Thyroid gland (tissue), 4 donors: ENCODE data around the gene RAB11FIP3. TPM values are rescaled to one million over a fixed set of nuclear protein-coding genes. Genes with fewer than 3 reads are reported as not detected.

Experiments used
- DNase-seq, 2 donors: peaks; one replicate each; pipeline ENCODE4 v3.0.0-alpha.2; 2019
- H3K27ac ChIP-seq, 3 donors: fragments of 200-600 bp; sonication (generic); 1 replicate in 2 of 3; 2 replicates in 1 of 3; pipeline ENCODE4 v1.5.1; 2016 to 2019; ENCODE audit warnings: mild to moderate bottlenecking in 1 of 3, moderate library complexity in 1 of 3
- H3K27me3 ChIP-seq: fragments of 200-600 bp; sonication (generic); one replicate; pipeline ENCODE4 v1.5.1; 2019
- H3K36me3 ChIP-seq, 2 donors: fragments of 200-600 bp; sonication (generic); one replicate each; pipeline ENCODE4 v1.5.1; 2016 to 2019
- H3K4me1 ChIP-seq, 2 donors: fragments of 200-600 bp; sonication (generic); one replicate each; pipeline ENCODE4 v1.5.1; 2017 to 2019
- H3K4me3 ChIP-seq, 3 donors: fragments of 200-600 bp; sonication (generic); replicated peaks in 1 of 3; 1 replicate in 2 of 3; 2 replicates in 1 of 3; pipeline ENCODE4 v1.5.1; 2016; ENCODE audit warnings: mild to moderate bottlenecking in 1 of 3
- H3K9me3 ChIP-seq: fragments of 200-600 bp; sonication (generic); one replicate; pipeline ENCODE4 v1.5.1; 2017
- POLR2A ChIP-seq, 2 donors: fragments of 450-650 bp; IDR thresholded peaks; one replicate each; pipeline ENCODE4 v1.6.1; 2017; ENCODE audit warnings: antibody characterized with exemption in 2 of 2, mild to moderate bottlenecking in 2 of 2, moderate library complexity in 1 of 2
- WGBS, 2 donors: methylation state at CpG; one replicate each; pipeline ENCODE4 v1.1.5; 2017; 5-methylcytosine and 5-hydroxymethylcytosine counted together
- intact Hi-C: fragments of 100-400 bp; cut with DNase I; formaldehyde crosslinking; loops from one replicate; pipeline ENCODE4 v1.15.1; 2023
- total RNA-seq, 4 donors: library from RNA; depleted of rRNA; stranded (reverse); fragments of >200 nt; gene quantifications; one replicate each; pipeline ENCODE4 v1.2.3, GENCODE V29; 2016
- TF ChIP-seq, protein P1 (sequence below), 6 experiments: fragments of 200-600 bp in 3 of 6; fragments of 450-650 bp in 3 of 6; sonication (generic) in 3 of 6; IDR thresholded peaks; one replicate each; pipeline ENCODE4 v1.5.1; 2016 to 2019; ENCODE audit warnings: antibody characterized with exemption in 6 of 6, mild to moderate bottlenecking in 2 of 6, inconsistent platforms in 1 of 6, moderate library complexity in 1 of 6

The RAB11FIP3 gene
- total RNA-seq, 4 donors from 2014 or later, result 26.6 to 34.3 (median 28.0) TPM

DNA sequence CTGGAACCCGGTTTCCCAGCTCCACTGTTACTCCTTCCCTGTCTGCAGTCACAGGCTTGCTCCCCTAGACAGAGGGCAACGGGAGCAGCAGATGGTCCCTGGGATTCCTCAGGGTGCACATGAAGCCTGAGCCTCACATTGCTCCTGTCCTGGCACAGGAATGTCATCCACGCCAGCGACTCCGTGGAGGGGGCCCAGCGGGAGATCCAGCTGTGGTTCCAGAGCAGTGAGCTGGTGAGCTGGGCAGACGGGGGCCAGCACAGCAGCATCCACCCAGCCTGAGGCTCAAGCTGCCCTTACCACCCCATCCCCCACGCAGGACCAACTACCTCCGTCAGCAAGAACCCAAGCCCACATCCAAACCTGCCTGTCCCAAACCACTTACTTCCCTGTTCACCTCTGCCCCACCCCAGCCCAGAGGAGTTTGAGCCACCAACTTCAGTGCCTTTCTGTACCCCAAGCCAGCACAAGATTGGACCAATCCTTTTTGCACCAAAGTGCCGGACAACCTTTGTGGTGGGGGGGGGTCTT, 25.3 kb upstream of the RAB11FIP3 start:
- no peaks in the 10 kb centered on the region for H3K27me3 ChIP-seq
- intact Hi-C loops, result no loop called here
- H3K4me1 ChIP-seq, result peaks cover 5% of the 10 kb centered on the region in 2 donors
- H3K27ac ChIP-seq, result no peak overlapping the region
- H3K4me3 ChIP-seq, result no peak overlapping the region
- WGBS, 2 donors, result 83 to 88% methylated on average over 10 of the region's 10 CpGs
- no peaks in the 10 kb centered on the region for H3K36me3 ChIP-seq
- no peaks in the 10 kb centered on the region for H3K9me3 ChIP-seq
- DNase-seq, result no peak
- TF ChIP-seq, protein P1, sequence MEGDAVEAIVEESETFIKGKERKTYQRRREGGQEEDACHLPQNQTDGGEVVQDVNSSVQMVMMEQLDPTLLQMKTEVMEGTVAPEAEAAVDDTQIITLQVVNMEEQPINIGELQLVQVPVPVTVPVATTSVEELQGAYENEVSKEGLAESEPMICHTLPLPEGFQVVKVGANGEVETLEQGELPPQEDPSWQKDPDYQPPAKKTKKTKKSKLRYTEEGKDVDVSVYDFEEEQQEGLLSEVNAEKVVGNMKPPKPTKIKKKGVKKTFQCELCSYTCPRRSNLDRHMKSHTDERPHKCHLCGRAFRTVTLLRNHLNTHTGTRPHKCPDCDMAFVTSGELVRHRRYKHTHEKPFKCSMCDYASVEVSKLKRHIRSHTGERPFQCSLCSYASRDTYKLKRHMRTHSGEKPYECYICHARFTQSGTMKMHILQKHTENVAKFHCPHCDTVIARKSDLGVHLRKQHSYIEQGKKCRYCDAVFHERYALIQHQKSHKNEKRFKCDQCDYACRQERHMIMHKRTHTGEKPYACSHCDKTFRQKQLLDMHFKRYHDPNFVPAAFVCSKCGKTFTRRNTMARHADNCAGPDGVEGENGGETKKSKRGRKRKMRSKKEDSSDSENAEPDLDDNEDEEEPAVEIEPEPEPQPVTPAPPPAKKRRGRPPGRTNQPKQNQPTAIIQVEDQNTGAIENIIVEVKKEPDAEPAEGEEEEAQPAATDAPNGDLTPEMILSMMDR (IDR thresholded peaks at IDR 0.05), result no peak
- TF ChIP-seq POLR2A (IDR thresholded peaks at IDR 0.05), result no peak

DNA sequence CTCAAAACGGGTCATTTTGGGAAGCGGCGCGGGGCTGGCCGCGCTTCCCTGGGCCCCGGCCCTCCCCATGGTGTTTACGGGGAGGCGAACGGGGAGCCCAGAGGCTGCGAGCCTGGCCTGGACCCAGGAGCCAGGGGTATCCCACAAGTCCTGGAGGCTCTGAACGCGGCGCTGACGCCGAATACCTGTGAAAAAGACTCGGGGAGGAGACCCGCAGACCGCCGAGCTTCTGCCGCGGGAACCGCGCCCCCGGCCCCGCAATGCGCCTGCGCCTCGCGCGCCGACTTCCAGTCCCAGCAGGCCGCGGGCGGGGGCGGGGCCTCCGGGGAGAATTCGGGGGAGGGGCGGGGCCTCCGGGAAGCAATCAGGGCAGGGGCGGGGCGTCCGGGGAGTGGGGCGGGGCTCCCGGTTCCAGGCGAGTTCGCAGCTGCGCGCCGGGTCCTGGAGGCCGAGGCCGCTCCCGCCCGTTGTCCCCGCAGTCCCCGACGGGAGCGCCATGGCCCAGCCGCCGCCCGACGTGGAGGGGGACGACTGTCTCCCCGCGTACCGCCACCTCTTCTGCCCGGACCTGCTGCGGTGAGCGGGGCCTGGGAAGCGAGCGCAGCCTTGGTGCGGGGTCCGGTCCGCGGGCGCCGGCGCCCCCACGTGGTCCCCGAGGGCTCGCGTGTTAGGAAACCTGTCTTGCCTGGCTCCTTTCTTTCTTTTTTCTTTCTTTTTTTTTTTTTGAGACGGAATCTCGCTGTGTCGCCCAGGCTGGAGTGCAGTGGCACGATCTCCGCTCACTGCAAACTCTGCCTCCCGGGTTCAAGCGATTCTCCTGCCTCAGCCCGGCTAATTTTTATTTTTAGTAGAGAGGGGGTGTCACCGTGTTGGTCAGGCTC, 23.7 kb upstream of the RAB11FIP3 start, which contains the start of gene DECR2:
DECR2 (plus strand) TSS at position 418 of the 881 bp plus-strand sequence; CDS start at position 497, 79 bp downstream.
- 2 to 3% methylated on average over 37 to 44 of the region's 91 CpGs for WGBS, 2 donors
- no peaks in the 10 kb centered on the region for H3K9me3 ChIP-seq
- peak; percentile 96 to 97 for DNase-seq
- H3K4me1 ChIP-seq, result peaks cover 3 to 5% of the 10 kb centered on the region in 2 donors
- H3K27ac ChIP-seq, result peak within 1 kb of the TSS; percentile 59 to 87 (median 71)
- intact Hi-C loops, result no loop called here
- H3K27me3 ChIP-seq, result no peaks in the 10 kb centered on the region
- peak within 1 kb of the TSS; percentile 35 to 73 (median 70) for H3K4me3 ChIP-seq
- TF ChIP-seq, protein P1 (IDR thresholded peaks at IDR 0.05), result peak in 4 of 6 experiments; percentile 35 to 57 (median 49)
- TF ChIP-seq POLR2A (IDR thresholded peaks at IDR 0.05), result peak; percentile 68 to 85
- no peaks in the 10 kb centered on the region for H3K36me3 ChIP-seq

DNA sequence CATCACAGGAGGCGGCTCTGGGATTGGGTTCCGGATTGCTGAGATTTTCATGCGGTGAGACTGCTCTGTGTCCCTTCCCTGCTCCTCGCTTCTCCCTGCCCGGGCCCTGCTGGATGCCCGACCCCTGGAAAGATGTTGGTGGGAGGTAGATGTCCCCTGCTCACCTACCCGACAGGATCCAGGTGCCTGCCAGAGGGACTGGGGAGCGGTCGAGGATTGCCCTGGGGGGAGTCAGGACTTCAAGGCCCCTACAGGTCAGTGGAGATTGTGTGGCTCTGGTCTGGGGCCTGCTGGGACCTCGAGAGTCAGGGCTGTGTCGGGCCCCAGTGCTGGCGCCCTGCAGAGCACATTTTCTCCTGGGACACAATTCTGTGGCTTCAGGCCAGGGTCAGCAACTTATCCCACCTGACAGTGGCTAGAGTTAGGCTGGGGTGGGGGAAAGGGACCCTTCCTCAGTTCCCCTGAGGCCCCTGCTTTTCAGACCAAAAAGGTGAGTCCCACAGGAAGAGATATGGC, 20.4 kb upstream of the RAB11FIP3 start:
- TF ChIP-seq, protein P1 (IDR thresholded peaks at IDR 0.05), result no peak
- no peak for TF ChIP-seq POLR2A (IDR thresholded peaks at IDR 0.05)
- DNase-seq, result no peak
- intact Hi-C loops, result no loop called here
- no peak overlapping the region for H3K4me3 ChIP-seq
- H3K27ac ChIP-seq, result no peak overlapping the region
- H3K27me3 ChIP-seq, result no peaks in the 10 kb centered on the region
- WGBS, 2 donors, result 93 to 94% methylated on average over 6 to 11 of the region's 12 CpGs
- peaks cover 3 to 5% of the 10 kb centered on the region in 2 donors for H3K4me1 ChIP-seq
- no peaks in the 10 kb centered on the region for H3K36me3 ChIP-seq
- no peaks in the 10 kb centered on the region for H3K9me3 ChIP-seq

DNA sequence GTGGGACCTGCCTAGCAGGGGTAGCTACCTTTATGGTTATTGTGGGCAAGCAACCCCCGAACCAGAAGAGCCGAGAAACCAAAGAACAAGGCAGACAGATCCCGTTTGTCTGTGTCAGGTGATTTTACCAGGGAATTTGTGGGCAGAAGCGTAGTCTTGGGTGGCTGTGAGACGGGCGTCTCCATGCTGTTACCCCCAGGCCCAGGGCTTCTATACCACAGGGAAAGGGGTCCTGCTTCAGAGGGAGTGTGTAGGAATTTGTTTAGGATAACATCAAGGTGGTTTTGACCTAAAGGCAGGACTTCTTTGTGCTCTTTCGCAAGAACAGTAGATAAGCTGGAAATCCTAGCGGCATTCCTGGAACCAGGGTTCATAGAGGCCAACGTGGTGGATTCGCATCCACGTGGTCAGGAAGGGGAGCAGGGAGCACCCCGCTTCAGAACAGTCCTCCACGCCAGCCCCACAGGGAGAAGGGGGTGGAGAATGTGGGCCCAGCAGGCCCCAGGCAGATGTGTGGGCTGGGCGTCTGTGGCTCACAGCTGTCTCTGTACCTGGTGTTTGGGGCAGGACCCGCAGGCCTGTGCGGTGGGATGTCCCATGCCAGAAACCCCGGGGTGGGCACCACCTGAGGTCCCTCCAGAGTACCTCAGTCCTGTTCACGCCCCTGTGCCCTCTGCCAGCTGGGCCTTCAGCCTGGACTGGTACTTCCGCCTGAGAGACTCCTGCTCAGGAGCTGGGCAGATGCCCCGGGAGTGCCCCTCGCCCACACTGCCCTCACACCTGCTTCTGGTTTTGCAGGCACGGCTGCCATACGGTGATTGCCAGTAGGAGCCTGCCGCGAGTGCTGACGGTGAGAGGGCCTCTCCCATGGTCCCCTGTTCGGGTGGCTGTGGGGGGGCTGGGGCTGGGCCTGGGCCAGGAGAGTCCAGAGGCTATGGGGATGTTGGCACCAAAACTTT, 19.6 kb upstream of the RAB11FIP3 start:
- H3K27me3 ChIP-seq, result no peaks in the 10 kb centered on the region
- no peak for DNase-seq
- H3K9me3 ChIP-seq, result no peaks in the 10 kb centered on the region
- H3K27ac ChIP-seq, result no peak overlapping the region
- WGBS, 2 donors, result 92 to 94% methylated on average over 21 of the region's 27 CpGs
- H3K4me3 ChIP-seq, result no peak overlapping the region
- H3K4me1 ChIP-seq, result peaks cover 1 to 5% of the 10 kb centered on the region in 2 donors
- intact Hi-C loops, result no loop called here
- TF ChIP-seq POLR2A (IDR thresholded peaks at IDR 0.05), result no peak
- TF ChIP-seq, protein P1 (IDR thresholded peaks at IDR 0.05), result no peak
- H3K36me3 ChIP-seq, result no peaks in the 10 kb centered on the region
